KMS-11 (cell line): ENCODE measurements around the gene HEXIM2.

ENCODE experiments used
- H2AFZ ChIP-seq: fragments of 200-600 bp; sonication (generic); 2 replicates; pipeline ENCODE4 v1.6.1; 2016; ENCODE audit warnings: antibody characterized with exemption, mixed run types, low read depth
- H3K27ac ChIP-seq: fragments of 200-600 bp; sonication (generic); 2 replicates; pipeline ENCODE4 v1.6.1; 2016; ENCODE audit warnings: mild to moderate bottlenecking, mixed run types
- H3K27me3 ChIP-seq: fragments of 200-600 bp; sonication (generic); 2 replicates; pipeline ENCODE4 v1.6.1; 2017; ENCODE audit warnings: mild to moderate bottlenecking, low read depth, mixed run types, moderate library complexity; ENCODE audit not compliant: insufficient read depth
- H3K36me3 ChIP-seq: fragments of 200-600 bp; sonication (generic); 2 replicates; pipeline ENCODE4 v1.6.1; 2017; ENCODE audit warnings: mild to moderate bottlenecking, mixed run types; ENCODE audit not compliant: insufficient read depth
- H3K4me1 ChIP-seq: fragments of 200-600 bp; sonication (generic); 2 replicates; pipeline ENCODE4 v1.6.1; 2016; ENCODE audit warnings: mild to moderate bottlenecking, low read depth, mixed run types; ENCODE audit not compliant: poor library complexity, severe bottlenecking
- H3K4me2 ChIP-seq: fragments of 200-600 bp; sonication (generic); 2 replicates; pipeline ENCODE4 v1.7.0; 2016; ENCODE audit warnings: mild to moderate bottlenecking, mixed run types
- H3K4me3 ChIP-seq: fragments of 200-600 bp; sonication (generic); IDR thresholded peaks from 2 replicates; pipeline ENCODE4 v1.6.1; 2017; ENCODE audit warnings: low read depth, low read length, mixed read lengths; ENCODE audit not compliant: insufficient read depth
- H3K79me2 ChIP-seq: fragments of 200-600 bp; sonication (generic); 2 replicates; pipeline ENCODE4 v1.6.1; 2016; ENCODE audit warnings: low read depth, mixed run types; ENCODE audit not compliant: insufficient read depth
- H3K9ac ChIP-seq: fragments of 200-600 bp; sonication (generic); 2 replicates; pipeline ENCODE4 v1.6.1; 2016; ENCODE audit warnings: mild to moderate bottlenecking, mixed run types
- H4K20me1 ChIP-seq: fragments of 200-600 bp; sonication (generic); 2 replicates; pipeline ENCODE4 v1.6.1; 2016; ENCODE audit warnings: mild to moderate bottlenecking, mixed run types; ENCODE audit not compliant: insufficient read depth
- TF ChIP-seq, protein P1 (sequence below): fragments of 200-600 bp; sonication (generic); conservative IDR thresholded peaks from 2 replicates; pipeline ENCODE4 v1.6.1; 2017; ENCODE audit warnings: low read depth, mild to moderate bottlenecking, antibody characterized with exemption, low read length, moderate library complexity, mixed read lengths

Gene HEXIM2

DNA sequence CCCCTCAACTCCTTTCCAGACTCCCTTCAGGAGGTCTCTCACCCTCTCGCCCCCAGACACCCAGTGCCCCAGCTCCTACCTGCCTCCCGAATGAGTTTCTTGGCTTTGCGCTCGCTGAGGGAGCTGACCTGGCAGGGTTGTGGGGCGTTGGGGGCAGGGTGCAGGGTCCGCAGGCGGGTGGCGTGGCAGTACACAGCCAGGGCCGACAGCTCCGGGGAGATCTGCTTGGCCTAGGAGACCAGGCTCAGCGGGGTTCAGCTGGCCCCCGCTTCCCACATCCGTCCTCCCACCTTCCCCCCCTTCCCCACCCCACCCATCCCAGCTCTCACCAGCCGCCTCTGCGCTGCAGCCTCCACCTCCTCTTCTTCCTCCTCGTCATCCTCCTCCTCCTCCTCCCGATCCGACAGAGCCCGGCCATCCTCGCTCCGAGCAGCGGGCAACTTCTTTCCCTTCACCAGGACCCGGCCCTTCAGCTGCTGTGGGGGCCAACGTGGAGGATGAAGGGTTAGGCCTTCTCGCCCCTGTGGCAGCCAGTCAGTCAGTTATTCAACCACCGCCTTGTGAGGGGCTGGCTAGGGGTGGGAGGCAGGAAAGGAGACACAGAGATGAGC is 46.6 kb upstream of the HEXIM2 start:
- no peaks in the 10 kb centered on the region for H3K4me1 ChIP-seq

DNA sequence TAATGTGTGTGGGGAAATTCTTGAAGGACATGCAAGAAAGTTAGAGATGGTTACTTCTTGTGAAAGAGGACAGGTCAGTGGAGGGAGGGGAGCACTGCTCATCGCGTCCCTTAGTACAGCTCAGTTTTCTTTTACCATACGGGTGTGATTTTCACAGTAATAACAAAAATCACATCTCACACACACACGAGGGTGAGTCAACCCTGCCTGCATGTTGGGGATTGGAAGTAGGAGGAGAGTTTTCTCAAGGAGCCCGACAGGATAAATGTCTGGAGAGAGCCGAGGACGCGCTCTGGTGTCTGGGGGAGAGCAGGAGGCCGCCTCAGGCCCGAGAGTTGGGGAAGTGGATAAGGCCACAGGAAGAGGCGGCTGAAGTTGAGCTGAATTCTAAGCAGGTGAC is 45.8 kb upstream of the HEXIM2 start:
- Histone ChIP-seq H3K36me3 (no peaks in the 10 kb centered on the region), H3K4me1 (no peaks in the 10 kb centered on the region), H3K4me2 (no peak overlapping the region)

More for the DNA sequence above, 46.6 kb upstream of the HEXIM2 start:
- Histone ChIP-seq H3K27me3 (no peaks in the 10 kb centered on the region), H4K20me1 (no peaks in the 10 kb centered on the region), H3K79me2 (no peaks in the 10 kb centered on the region), H2AFZ (no peak overlapping the region), H3K36me3 (no peaks in the 10 kb centered on the region), H3K27ac (no peak overlapping the region), H3K4me2 (no peak overlapping the region), H3K9ac (no peak overlapping the region), H3K4me3 (no peak overlapping the region)
- TF ChIP-seq, protein P1, sequence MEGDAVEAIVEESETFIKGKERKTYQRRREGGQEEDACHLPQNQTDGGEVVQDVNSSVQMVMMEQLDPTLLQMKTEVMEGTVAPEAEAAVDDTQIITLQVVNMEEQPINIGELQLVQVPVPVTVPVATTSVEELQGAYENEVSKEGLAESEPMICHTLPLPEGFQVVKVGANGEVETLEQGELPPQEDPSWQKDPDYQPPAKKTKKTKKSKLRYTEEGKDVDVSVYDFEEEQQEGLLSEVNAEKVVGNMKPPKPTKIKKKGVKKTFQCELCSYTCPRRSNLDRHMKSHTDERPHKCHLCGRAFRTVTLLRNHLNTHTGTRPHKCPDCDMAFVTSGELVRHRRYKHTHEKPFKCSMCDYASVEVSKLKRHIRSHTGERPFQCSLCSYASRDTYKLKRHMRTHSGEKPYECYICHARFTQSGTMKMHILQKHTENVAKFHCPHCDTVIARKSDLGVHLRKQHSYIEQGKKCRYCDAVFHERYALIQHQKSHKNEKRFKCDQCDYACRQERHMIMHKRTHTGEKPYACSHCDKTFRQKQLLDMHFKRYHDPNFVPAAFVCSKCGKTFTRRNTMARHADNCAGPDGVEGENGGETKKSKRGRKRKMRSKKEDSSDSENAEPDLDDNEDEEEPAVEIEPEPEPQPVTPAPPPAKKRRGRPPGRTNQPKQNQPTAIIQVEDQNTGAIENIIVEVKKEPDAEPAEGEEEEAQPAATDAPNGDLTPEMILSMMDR, result no peak

DNA sequence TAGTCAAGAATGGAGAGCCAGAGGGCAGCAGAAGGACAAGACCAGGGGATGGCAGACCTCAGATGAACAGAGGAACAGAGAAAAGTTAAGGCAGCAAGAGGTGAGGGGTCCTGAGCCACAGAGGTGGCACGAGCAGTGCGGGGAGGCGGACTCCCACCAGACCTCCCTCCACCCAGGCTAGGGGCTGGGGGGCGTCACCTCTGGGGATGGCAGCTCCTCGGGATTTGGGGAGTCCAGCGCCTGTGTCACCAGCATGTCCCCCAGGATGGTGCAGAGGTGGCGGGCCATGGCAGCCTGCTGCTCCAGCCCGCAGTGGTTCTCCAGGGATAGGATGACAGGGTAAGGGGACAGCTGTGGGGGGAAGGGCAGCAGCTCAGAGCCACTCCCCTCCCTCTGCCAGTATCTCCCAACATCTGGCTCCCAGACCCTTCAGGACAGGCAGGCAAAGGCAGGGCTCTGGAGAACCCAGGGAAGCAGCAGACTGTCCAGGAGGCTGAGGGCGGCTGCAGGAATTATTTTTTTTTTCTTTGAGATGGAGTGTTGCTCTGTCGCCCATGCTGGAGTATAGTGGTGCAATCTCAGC is 45.1 kb upstream of the HEXIM2 start:
- H3K4me3 ChIP-seq, result no peak overlapping the region
- TF ChIP-seq, protein P1, result no peak
- no peaks in the 10 kb centered on the region for H3K4me1 ChIP-seq
- H3K4me2 ChIP-seq, result no peak overlapping the region
- H3K9ac ChIP-seq, result no peak overlapping the region
- no peaks in the 10 kb centered on the region for H4K20me1 ChIP-seq
- no peaks in the 10 kb centered on the region for H3K27me3 ChIP-seq
- H3K36me3 ChIP-seq, result no peaks in the 10 kb centered on the region
- H3K27ac ChIP-seq, result no peak overlapping the region
- no peak overlapping the region for H2AFZ ChIP-seq
- no peaks in the 10 kb centered on the region for H3K79me2 ChIP-seq

More for the DNA sequence above, 45.8 kb upstream of the HEXIM2 start:
- H3K4me3 ChIP-seq, result no peak overlapping the region
- H3K27ac ChIP-seq, result no peak overlapping the region
- no peaks in the 10 kb centered on the region for H3K27me3 ChIP-seq
- H2AFZ ChIP-seq, result no peak overlapping the region
- H3K79me2 ChIP-seq, result no peaks in the 10 kb centered on the region
- TF ChIP-seq, protein P1, result no peak
- H3K9ac ChIP-seq, result no peak overlapping the region
- H4K20me1 ChIP-seq, result no peaks in the 10 kb centered on the region

DNA sequence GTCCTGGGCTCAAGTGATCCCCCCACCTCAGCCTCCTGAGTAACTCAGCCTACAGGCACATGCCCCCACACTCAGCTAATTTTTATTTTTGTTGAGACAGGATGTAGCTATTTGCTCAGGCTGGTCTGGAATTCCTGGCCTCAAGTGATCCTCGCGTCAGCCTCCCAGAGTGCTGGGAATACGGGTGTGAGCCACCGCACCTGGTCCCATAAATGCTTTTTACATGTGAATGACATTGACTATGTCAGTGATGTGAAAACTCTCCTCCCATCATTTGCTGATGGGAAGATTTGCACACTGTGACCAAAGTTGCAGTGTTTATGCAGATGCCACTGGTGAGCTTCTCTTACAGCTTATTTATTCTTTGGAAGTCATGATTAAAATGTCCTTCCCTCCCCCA is 44.3 kb upstream of the HEXIM2 start:
- no peaks in the 10 kb centered on the region for H3K27me3 ChIP-seq
- no peaks in the 10 kb centered on the region for H3K79me2 ChIP-seq
- no peak overlapping the region for H3K9ac ChIP-seq
- H3K36me3 ChIP-seq, result no peaks in the 10 kb centered on the region
- TF ChIP-seq, protein P1, result no peak
- no peak overlapping the region for H3K27ac ChIP-seq
- H3K4me1 ChIP-seq, result no peaks in the 10 kb centered on the region
- H4K20me1 ChIP-seq, result no peaks in the 10 kb centered on the region
- no peak overlapping the region for H3K4me2 ChIP-seq
- H2AFZ ChIP-seq, result no peak overlapping the region
- H3K4me3 ChIP-seq, result no peak overlapping the region
